HG02623 (cell line): ENCODE measurements around the gene CTSS.
A peak's percentile ranks its signal among the peaks of the same experiment; 100 is the strongest.

ENCODE experiments used
- ATAC-seq: cut with Tn5 transposase; IDR thresholded peaks from one replicate; pipeline ENCODE4 v1.9.1; 2021; ENCODE audit warnings: moderate library complexity; ENCODE audit not compliant: unreplicated experiment

The CTSS gene

GRCh38 chr1:150706091-150706490 is 59.5 kb downstream of the CTSS start:
- no peak for ATAC-seq

- no peak for ATAC-seq
Measured at GRCh38 chr1:150703427-150703826, 62.2 kb downstream of the CTSS start.

GRCh38 chr1:150696995-150697927 is 68.3 kb downstream of the CTSS start, which contains the start of gene GOLPH3L:
Gene GOLPH3L, minus strand, starts transcription at chr1:150697154. Its CDS starts 2,316 bp downstream, at chr1:150694838.
- peak; percentile 99 for ATAC-seq

GRCh38 chr1:150696590-150696989 is 69.0 kb downstream of the CTSS start:
- ATAC-seq = no peak

GRCh38 chr1:150696162-150696561 is 69.4 kb downstream of the CTSS start:
- ATAC-seq = no peak

GRCh38 chr1:150695561-150695960 is 70.0 kb downstream of the CTSS start:
- no peak for ATAC-seq

- no peak for ATAC-seq
Measured at GRCh38 chr1:150692720-150693119, 72.9 kb downstream of the CTSS start.

- no peak for ATAC-seq
Measured at GRCh38 chr1:150688763-150689162, 76.8 kb downstream of the CTSS start.

GRCh38 chr1:150686275-150686674 is 79.3 kb downstream of the CTSS start:
- ATAC-seq = no peak

- no peak for ATAC-seq
Measured at GRCh38 chr1:150683914-150684313, 81.7 kb downstream of the CTSS start.
